K562 treated with DMSO at 1 percent for 48 hours (cell line): ENCODE results near the gene RGS18. TPM values are rescaled to one million over a fixed set of nuclear protein-coding genes. Genes with fewer than 3 reads are reported as not detected.

Experiments
- total RNA-seq: library from RNA; unstranded; fragments of 300-600 nt; gene quantifications from 2 replicates; pipeline ENCODE4 v1.2.3, GENCODE V29; 2022; ENCODE audit warnings: low replicate concordance; ENCODE audit errors: extremely low read depth

Gene RGS18, protein sequence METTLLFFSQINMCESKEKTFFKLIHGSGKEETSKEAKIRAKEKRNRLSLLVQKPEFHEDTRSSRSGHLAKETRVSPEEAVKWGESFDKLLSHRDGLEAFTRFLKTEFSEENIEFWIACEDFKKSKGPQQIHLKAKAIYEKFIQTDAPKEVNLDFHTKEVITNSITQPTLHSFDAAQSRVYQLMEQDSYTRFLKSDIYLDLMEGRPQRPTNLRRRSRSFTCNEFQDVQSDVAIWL
- not detected in 2 replicates for total RNA-seq

GRCh38 chr1:192158181-192158580 lies at the start of gene RGS18:
Gene RGS18 (plus strand): TSS chr1:192158462. CDS start chr1:192158638, 176 bp downstream.

Other genes with a start within 250 kb of the RGS18 start
- not detected in 2 replicates for gene RGS21, start 158.5 kb downstream of the RGS18 start, total RNA-seq